C4-2B (cell line): ENCODE measurements around the gene RPTOR.

Experiments
- H3K27ac ChIP-seq: fragments of 450-650 bp; 2 replicates; pipeline ENCODE4 v1.5.1; 2017
- ZFX ChIP-seq: fragments of 450-650 bp; IDR thresholded peaks from 2 replicates; pipeline ENCODE4 v1.6.1; 2017
- TF ChIP-seq, protein P1 (sequence below): fragments of 450-650 bp; conservative IDR thresholded peaks from 2 replicates; pipeline ENCODE4 v1.5.1; 2017; ENCODE audit warnings: mild to moderate bottlenecking

RPTOR gene

DNA sequence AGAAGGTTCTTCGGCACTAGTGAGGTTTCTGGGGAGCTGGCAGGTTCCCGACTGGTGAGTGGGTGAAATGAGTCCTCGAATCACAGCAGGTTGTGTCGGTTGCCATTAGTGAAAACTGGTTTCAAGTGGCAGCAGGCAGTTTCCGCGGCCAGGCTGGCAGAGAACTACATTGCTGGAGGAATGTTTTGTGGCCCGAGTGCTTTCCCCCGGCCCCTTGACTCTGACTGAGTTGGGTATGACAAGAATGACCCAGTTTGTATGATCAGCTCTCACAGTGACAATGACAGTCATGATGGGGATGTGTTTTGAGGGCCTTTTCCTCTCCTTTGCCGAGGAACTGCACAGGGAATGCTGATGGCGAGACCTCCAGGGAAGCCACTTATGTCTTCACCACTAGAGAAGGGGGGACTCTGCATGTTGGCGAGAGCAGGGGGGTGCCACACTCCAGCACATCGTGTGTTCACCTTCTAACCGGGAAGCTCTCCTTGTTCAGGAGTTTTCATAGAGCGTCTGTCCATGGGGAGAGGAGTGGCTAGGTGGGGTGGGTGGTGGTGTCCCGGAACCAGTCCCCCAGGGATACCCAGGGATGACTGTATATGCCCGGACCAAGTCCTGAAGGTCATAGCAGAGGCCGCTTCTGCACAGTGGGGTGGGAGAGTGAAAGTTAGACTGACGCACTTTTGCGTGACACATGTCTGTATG is 241.0 kb downstream of the RPTOR start:
- H3K27ac ChIP-seq = no peak overlapping the region
- TF ChIP-seq, protein P1, sequence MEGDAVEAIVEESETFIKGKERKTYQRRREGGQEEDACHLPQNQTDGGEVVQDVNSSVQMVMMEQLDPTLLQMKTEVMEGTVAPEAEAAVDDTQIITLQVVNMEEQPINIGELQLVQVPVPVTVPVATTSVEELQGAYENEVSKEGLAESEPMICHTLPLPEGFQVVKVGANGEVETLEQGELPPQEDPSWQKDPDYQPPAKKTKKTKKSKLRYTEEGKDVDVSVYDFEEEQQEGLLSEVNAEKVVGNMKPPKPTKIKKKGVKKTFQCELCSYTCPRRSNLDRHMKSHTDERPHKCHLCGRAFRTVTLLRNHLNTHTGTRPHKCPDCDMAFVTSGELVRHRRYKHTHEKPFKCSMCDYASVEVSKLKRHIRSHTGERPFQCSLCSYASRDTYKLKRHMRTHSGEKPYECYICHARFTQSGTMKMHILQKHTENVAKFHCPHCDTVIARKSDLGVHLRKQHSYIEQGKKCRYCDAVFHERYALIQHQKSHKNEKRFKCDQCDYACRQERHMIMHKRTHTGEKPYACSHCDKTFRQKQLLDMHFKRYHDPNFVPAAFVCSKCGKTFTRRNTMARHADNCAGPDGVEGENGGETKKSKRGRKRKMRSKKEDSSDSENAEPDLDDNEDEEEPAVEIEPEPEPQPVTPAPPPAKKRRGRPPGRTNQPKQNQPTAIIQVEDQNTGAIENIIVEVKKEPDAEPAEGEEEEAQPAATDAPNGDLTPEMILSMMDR = no peak
- TF ChIP-seq ZFX = no peak

DNA sequence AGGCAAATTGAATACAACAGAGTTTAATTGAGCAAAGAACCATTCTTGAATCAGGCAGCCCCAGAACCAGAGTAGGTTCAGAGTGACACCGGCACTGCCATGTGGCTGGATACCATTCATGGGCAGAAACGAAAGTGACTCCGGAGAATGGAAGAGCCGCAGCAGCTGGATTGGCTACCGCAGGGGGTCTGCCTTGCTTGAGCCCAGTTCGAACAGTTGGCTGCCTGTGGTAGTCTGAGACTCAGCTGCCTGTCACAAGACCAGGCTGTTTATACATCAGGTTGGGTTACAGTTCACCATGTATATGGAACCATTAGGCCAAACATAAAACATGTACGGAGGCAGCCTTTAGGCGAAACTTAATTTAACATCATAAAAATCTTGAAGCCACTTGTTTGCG is 241.8 kb downstream of the RPTOR start:
- TF ChIP-seq, protein P1 = no peak
- no peak for TF ChIP-seq ZFX
- no peak overlapping the region for H3K27ac ChIP-seq

DNA sequence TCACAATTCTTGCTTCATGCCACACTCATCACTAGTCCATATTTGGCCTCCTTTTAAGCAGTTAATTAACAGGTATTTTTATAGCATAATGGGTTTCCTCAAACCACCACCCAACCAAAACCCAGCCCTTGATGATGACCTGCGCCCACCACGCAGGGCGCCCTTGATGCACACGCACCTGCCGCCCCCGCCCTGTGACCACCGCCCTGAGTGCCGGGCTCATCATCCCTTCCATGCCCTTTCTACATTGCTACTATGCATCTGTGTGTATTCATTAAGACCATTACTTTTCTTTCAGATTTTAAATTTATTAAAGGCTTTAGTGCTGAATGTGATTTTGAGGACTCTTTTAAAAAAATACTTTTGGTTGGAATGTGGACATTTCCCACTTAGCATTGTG is 242.2 kb downstream of the RPTOR start:
- TF ChIP-seq ZFX = no peak
- TF ChIP-seq, protein P1 = no peak
- H3K27ac ChIP-seq = no peak overlapping the region

DNA sequence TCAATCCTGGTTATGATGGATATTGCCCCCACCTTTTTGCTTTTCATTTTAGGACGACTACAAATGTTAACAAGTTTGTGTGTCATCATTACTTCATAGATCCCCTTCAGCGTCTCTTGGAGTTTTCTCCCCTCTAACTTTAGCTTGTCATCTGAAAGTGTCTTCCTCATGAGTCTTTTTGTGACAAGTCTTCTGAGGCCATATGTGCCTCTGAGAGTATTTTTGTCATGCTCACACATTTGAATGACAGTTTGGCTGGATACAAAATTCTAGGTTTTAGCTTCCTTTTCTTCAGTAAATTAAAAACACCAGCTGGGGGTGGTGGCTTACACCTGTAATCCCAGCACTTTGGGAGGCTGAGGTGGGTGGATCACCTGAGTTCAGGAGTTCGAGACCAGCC is 243.2 kb downstream of the RPTOR start:
- no peak overlapping the region for H3K27ac ChIP-seq
- no peak for TF ChIP-seq ZFX
- TF ChIP-seq, protein P1 = no peak

DNA sequence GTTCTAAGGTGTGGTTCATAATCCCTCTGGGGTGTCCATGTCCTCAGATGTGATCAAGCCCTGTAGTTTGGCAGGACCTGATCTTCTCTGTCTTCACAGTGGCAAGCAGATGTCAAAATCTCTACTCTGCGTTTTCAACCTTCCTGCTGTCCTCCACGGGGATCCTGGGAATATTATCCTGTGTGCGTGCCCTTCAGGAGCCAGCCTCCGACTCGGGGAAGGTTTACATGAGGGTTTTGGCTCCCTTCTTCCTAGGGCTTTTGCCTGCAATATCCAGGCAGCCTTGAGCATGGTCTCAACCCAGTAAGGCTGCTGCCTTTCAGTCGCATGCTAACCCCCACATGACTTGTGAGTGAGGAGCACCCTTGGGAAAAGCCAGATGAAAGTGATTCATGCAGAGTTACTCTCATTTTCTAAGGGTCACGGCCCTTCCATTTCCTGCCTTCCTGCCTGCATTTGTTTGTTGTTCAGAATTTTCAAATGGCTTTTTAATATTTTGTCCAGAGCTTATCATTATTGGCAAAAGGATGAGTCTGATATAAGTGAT is 244.8 kb downstream of the RPTOR start:
- TF ChIP-seq, protein P1 = no peak
- no peak for TF ChIP-seq ZFX
- H3K27ac ChIP-seq = no peak overlapping the region

DNA sequence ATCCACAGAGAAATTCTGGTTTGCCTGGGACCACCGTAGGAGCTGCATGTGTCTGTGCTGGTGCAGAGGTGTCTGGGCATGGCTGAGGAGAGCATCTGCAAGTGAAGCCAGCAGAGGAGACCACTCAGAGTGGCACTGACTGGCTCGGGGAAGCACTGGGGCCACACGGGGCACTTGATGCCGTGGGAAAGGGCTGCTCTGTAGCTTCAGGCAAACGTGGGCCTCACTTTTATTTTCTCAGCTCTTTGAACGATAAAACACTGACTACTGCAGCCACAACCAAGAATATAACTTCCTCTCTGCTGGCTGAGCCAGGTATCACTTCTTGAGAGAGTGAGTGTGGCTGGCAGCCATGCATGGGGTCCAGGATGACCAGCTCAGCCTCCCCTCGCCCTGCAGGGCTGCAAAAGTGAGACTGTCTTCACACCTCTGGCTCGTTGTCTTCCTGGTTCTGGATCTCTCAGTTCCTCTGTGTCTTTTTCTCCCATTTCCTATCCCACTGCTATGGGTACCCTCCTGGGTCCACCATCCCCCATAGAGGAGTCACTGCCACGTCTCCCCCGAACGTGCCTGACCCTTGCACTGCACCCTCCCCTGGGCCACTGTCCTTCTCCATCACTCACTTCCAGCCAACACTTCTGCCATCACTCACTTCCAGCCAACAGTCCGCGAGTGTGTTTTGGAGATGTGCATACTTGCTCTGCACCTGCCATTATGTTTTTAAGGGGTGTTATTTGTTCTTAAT is 245.6 kb downstream of the RPTOR start:
- no peak overlapping the region for H3K27ac ChIP-seq
- TF ChIP-seq, protein P1 = no peak
- no peak for TF ChIP-seq ZFX
